Midbrain (tissue), 1 donor: Measurements from ENCODE around the gene TRIM29.

Source experiments
- DNase-seq: peaks from one replicate; lab custom pipeline; 2025; lab: John Stamatoyannopoulos, UW

Gene TRIM29

DNA sequence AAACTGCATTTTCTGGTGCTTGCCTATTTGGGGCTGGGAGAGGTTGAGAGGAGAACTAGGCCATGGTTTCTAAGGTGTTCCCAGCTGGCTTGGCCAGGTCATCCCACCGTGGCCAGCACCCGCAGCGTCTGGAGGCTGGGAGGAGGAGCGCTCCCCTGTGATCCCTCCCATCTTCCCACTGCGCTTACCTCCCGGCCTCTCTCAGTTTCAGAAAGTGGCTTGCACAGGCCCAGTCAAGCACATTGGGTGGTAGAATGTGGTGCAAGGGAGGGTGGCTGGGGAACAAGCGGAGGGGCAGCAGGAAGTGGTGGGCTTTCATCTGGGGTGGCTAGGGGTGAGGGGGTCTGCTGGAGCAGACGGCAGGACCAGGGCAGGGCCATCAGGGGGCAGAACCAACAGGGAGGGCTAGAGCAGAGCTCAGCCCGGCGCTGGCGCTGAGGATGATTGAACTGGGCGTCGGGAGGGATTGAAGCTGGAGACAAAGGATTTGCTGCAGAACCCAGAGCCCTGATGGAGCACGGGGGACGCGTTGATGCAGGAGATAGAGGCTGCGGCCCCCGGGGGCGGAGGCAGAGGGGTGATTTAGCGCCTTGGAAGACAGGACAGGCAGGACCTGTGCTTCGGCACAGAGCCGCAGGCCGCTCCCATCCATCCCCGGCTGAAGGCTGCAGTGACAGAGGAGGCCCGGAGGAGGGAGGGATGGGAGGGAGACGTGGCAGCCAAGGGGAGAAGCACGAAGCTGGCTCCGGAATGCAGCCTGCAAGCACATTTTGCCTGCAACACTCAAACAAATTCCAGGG lies 76.0 kb downstream of the TRIM29 start:
- peak; percentile 16 for DNase-seq
